ENCODE data around the gene INPP5K. TPM values are rescaled to one million over a fixed set of nuclear protein-coding genes. Genes with fewer than 3 reads are reported as not detected.

Gene INPP5K
- total RNA-seq, 2 donors from 2014 or later: 78.7 to 95.3 TPM

DNA sequence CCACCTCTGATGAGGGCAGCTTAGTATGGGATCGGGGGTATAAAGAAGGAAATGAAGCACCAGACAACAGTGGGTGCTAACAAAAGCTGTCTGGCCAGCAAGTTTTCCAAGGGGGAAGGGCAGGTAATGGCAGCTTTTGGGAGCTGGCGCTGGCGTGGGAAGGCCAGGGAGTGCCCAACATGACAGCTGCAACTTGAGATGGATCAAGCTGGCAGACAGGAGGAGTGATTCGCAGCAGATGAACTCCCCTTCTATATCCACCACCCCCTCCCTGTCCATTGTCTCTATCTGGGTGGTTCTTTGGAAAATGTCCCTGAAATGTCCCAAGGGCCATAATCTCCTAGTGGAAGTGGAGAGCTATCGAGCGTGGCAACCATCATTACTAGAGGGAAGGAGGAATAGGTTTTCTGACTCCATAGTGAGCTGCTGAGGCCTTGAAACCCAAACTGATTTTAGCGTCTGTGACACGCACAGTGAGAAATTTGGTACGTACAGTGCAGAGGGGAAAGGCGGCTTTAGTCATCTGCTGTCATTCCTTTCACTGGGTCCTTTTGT is 4.8 kb upstream of the INPP5K start:
- no peak overlapping the region for H3K4me3 ChIP-seq
- ATAC-seq (ENCODE audit: insufficient number of reproducible peaks, low FRiP score, low read depth): no peak
- no peak overlapping the region for H3K27ac ChIP-seq
- H3K36me3 ChIP-seq: peaks cover 23% of the 10 kb centered on the region
- TF ChIP-seq, protein P1, sequence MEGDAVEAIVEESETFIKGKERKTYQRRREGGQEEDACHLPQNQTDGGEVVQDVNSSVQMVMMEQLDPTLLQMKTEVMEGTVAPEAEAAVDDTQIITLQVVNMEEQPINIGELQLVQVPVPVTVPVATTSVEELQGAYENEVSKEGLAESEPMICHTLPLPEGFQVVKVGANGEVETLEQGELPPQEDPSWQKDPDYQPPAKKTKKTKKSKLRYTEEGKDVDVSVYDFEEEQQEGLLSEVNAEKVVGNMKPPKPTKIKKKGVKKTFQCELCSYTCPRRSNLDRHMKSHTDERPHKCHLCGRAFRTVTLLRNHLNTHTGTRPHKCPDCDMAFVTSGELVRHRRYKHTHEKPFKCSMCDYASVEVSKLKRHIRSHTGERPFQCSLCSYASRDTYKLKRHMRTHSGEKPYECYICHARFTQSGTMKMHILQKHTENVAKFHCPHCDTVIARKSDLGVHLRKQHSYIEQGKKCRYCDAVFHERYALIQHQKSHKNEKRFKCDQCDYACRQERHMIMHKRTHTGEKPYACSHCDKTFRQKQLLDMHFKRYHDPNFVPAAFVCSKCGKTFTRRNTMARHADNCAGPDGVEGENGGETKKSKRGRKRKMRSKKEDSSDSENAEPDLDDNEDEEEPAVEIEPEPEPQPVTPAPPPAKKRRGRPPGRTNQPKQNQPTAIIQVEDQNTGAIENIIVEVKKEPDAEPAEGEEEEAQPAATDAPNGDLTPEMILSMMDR (IDR thresholded peaks at IDR 0.05): no peak
- no peak for DNase-seq (ENCODE audit: low spot score)
- H3K27me3 ChIP-seq (replicated peaks; ENCODE audit: insufficient read depth): no peaks in the 10 kb centered on the region
- H3K4me1 ChIP-seq (ENCODE audit: control insufficient read depth in 1 of 2, low read depth in 2 of 2): peaks cover 0 to 8% of the 10 kb centered on the region in 2 donors
- H3K9me3 ChIP-seq: no peaks in the 10 kb centered on the region

DNA sequence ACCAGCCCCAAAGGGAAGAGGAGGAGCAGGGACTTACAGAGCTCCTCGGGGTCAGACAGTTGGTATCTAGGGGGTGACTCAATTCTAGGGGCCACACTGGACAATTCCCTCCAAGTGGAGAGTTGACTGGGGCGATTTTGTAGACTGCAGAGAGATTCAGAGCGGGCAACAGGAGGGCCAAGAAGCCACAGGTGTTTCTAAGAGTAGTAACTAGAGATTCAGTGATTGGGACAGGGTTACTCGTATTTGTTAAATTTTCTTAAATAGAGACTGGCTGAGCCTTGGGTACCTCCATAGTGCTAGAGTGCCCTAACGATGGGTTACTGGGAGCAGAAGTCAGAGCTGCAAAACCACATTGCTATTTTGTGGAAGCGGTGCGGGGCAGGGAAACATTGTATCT is 3.3 kb upstream of the INPP5K start:
- no peak for ATAC-seq (ENCODE audit: insufficient number of reproducible peaks, low FRiP score, low read depth)
- Histone ChIP-seq H3K27me3 (replicated peaks; ENCODE audit: insufficient read depth) (no peaks in the 10 kb centered on the region), H3K4me1 (ENCODE audit: control insufficient read depth in 1 of 2, low read depth in 2 of 2) (peaks cover 7 to 23% of the 10 kb centered on the region in 2 donors), H3K27ac (no peak overlapping the region), H3K36me3 (peaks cover 16% of the 10 kb centered on the region), H3K9me3 (no peaks in the 10 kb centered on the region), H3K4me3 (no peak overlapping the region)
- no peak for DNase-seq (ENCODE audit: low spot score)
- TF ChIP-seq, protein P1 (IDR thresholded peaks at IDR 0.05): no peak

DNA sequence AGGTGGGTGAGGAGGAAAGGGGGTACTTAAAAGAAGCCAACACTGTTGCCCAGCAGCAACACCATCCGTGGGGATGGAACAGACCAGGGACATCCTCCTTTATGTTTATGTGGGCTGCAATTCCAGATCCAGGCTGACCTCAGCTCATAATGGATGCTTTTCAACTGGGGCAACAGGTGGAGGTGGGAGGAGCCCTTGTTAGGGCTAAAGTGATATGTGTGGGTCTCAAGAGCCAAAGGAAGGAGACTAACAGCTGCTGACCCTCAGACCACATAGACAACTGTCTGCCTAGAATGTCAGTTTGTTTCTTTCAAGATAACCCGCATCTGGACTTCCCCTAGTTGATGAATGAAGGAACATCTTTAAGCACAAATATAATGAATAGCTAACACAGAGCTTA is 2.0 kb upstream of the INPP5K start:
- H3K4me1 ChIP-seq (ENCODE audit: control insufficient read depth in 1 of 2, low read depth in 2 of 2): peaks cover 10 to 28% of the 10 kb centered on the region in 2 donors
- peaks cover 21% of the 10 kb centered on the region for H3K36me3 ChIP-seq
- H3K9me3 ChIP-seq: no peaks in the 10 kb centered on the region
- TF ChIP-seq, protein P1 (IDR thresholded peaks at IDR 0.05): no peak
- no peak overlapping the region for H3K27ac ChIP-seq
- ATAC-seq (ENCODE audit: insufficient number of reproducible peaks, low FRiP score, low read depth) (no peak), DNase-seq (ENCODE audit: low spot score) (no peak)
- H3K27me3 ChIP-seq (replicated peaks; ENCODE audit: insufficient read depth): no peaks in the 10 kb centered on the region
- H3K4me3 ChIP-seq: no peak overlapping the region

DNA sequence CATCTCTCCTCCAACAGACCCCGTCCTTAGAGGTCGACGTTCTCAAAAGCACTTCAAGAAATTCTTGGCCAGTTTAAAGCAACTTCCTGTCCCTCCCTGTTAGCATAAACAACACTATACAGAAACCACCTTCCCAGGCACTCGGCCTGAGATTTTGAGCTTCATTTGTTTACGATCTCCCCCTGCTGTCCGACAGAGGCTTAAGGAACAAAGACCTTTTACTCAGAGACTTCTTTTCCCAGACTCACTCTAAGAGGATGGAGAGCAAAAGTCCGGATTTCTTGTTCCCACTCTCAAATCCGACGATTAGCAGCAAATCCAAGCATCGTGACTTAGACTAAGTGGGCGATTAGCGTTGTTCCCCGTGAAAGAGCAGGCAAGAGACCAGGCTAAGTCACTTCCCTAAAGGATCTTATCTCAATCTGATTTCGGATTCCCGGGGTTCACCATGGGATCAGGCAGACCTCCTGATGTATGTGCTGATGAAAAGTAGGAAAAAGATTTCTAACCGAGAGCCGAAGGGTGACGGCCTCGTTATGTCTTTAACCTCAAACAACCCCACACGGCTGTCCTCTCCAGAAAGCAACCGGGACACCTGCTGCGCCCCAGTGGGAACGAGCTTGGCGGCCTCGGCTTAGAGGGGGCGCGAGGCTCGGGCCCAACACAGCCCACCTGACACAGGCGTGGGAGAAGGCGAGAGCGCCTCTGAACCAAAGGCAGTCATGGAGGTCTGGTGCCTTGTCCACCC is 598 bp downstream of the INPP5K start:
- Histone ChIP-seq H3K27me3 (replicated peaks; ENCODE audit: insufficient read depth) (no peaks in the 10 kb centered on the region), H3K27ac (peak overlapping the region; percentile 92 to 95), H3K4me1 (ENCODE audit: control insufficient read depth in 1 of 2, low read depth in 2 of 2) (peaks cover 18 to 49% of the 10 kb centered on the region in 2 donors), H3K36me3 (peaks cover 19% of the 10 kb centered on the region), H3K4me3 (peak overlapping the region; percentile 85), H3K9me3 (no peaks in the 10 kb centered on the region)
- ATAC-seq (ENCODE audit: insufficient number of reproducible peaks, low FRiP score, low read depth) (peak; percentile 52), DNase-seq (ENCODE audit: low spot score) (no peak)
- TF ChIP-seq, protein P1 (IDR thresholded peaks at IDR 0.05): peak; percentile 60

DNA sequence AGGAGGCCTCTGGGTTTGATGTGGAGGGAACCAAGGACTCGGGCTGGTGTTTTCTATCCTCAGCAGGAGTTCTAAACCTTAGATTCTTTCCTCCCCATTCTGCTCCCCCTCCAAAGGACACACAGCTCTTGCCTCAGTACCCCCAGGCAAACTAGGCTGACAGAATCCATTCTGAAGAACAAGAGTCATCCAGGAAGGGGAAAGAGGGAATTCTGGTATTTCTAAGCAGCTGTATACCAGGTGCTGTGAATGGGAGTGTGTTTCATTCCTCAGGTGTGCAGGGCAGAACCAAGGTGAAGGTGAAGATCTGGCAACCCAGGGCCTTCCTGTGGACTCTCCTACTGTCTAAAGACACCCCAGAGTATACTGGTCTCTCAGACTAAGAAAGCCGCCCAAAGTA is 4.1 kb downstream of the INPP5K start:
- H3K9me3 ChIP-seq: no peaks in the 10 kb centered on the region
- H3K4me1 ChIP-seq (ENCODE audit: control insufficient read depth in 1 of 2, low read depth in 2 of 2): peaks cover 22 to 48% of the 10 kb centered on the region in 2 donors
- peaks cover 28% of the 10 kb centered on the region for H3K36me3 ChIP-seq
- no peaks in the 10 kb centered on the region for H3K27me3 ChIP-seq (replicated peaks; ENCODE audit: insufficient read depth)
- ATAC-seq (ENCODE audit: insufficient number of reproducible peaks, low FRiP score, low read depth) (no peak), DNase-seq (ENCODE audit: low spot score) (no peak)
- TF ChIP-seq, protein P1 (IDR thresholded peaks at IDR 0.05): no peak
- H3K27ac ChIP-seq: peak overlapping the region; percentile 72 to 81
- no peak overlapping the region for H3K4me3 ChIP-seq
